ENCODE results near the gene CBFB. TPM values are rescaled to one million over a fixed set of nuclear protein-coding genes. Genes with fewer than 3 reads are reported as not detected.

Gene CBFB
- total and polyA plus RNA-seq, 9 of the 15 experiments (the other 6 are each of a cell fraction or from before 2014, with no cell fraction given) = 22.0 to 112 (median 66.5) TPM

DNA sequence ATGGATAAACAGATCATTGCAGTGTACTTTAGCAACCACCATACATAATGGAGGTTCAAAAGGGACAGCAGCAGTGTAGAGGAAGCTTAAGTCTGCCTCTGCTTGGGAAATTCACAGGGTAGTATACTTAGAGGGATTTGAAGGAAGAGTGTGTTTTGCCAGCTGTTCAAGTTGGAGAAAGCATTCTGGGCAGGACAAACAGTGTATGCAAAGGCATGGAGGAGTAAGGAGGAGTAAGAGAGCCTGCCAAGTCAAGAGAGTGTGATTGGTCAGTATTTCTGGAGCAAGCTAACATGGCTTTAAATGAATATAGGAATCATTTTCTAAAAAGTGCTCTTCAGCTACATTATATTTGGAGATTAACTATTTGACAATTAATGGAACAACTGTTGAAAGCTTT lies 57.9 kb downstream of the CBFB start (continued):
- TF ChIP-seq, protein P1, sequence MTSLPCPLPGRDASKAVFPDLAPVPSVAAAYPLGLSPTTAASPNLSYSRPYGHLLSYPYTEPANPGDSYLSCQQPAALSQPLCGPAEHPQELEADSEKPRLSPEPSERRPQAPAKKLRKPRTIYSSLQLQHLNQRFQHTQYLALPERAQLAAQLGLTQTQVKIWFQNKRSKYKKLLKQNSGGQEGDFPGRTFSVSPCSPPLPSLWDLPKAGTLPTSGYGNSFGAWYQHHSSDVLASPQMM (CRISPR knock-in tag; IDR thresholded peaks at IDR 0.05) = no peak
- no peak for TF ChIP-seq EP300 (IDR thresholded peaks at IDR 0.05; ENCODE audit: low read length)
- no peak for TF ChIP-seq HNRNPLL (IDR thresholded peaks at IDR 0.05; ENCODE audit: low read depth, low read length, poor library complexity, severe bottlenecking)
- TF ChIP-seq HDAC6 (IDR thresholded peaks at IDR 0.05; ENCODE audit: low read depth, low read length) = no peak
- no peak for TF ChIP-seq RBM15 (IDR thresholded peaks at IDR 0.05; ENCODE audit: insufficient read depth, low read length)
- no peak for TF ChIP-seq XRCC3 (IDR thresholded peaks at IDR 0.05)
- no peak for TF ChIP-seq OTX1 (CRISPR knock-in tag; IDR thresholded peaks at IDR 0.05)
- no peak for TF ChIP-seq SIX5 (IDR thresholded peaks at IDR 0.05; ENCODE audit: borderline replicate concordance in 1 of 2, insufficient read depth in 1 of 2, low read depth in 1 of 2, low read length in 2 of 2)
- TF ChIP-seq E2F3 (CRISPR knock-in tag; IDR thresholded peaks at IDR 0.05) = no peak
- TF ChIP-seq U2AF1 (optimal IDR thresholded peaks at IDR 0.05; ENCODE audit: low read depth, low read length) = no peak

GRCh38 chr16:67087291-67087690 lies 58.3 kb downstream of the CBFB start:
- H3K79me2 ChIP-seq (ENCODE audit: control insufficient read depth, insufficient read depth, low read length) = no peaks in the 10 kb centered on the region
- H3K9me3 ChIP-seq (replicated peaks; ENCODE audit: control insufficient read depth, insufficient read depth, low read depth, low read length) = no peaks in the 10 kb centered on the region
- peaks cover 20% of the 10 kb centered on the region; the same call in 2 of the 3 replicates for H3K36me3 ChIP-seq (ENCODE audit: control insufficient read depth, insufficient read depth, low read length)
- in situ Hi-C loops (cut with MboI) = no loop called here
- BruUV-seq (replicated peaks) = no TSS peak
- H3K27ac ChIP-seq (ENCODE audit: extremely low read depth, low read depth, low read length) = no peak overlapping the region
- TF ChIP-seq EWSR1 (IDR thresholded peaks at IDR 0.05; ENCODE audit: borderline replicate concordance, low read depth, partially characterized antibody) (no peak), ZNF121 (CRISPR knock-in tag; conservative IDR thresholded peaks at IDR 0.05) (peak; percentile 51), POLR3G (IDR thresholded peaks at IDR 0.05; ENCODE audit: extremely low read depth, insufficient read length, insufficient replicate concordance) (no peak), CHD2 (IDR thresholded peaks at IDR 0.05; ENCODE audit: low read depth, low read length) (no peak), ZNF133 (CRISPR knock-in tag; IDR thresholded peaks at IDR 0.05) (no peak), ZNF274 (IDR thresholded peaks at IDR 0.05; ENCODE audit: borderline replicate concordance, low read depth, low read length) (no peak), TBP (optimal IDR thresholded peaks at IDR 0.05; ENCODE audit: low read depth, low read length) (no peak)
- CTCF ChIA-PET (ENCODE audit: low intra/inter-chr PET ratio) = interaction anchor here (0.6 kb wide), 1 partner anchor 380 kb away, joined by 3 read pairs; no protein-coding TSS in a partner anchor
- intact Hi-C loops (cut with micrococcal nuclease) = no loop called here
- H2AFZ ChIP-seq (ENCODE audit: low read depth, low read length) = no peak overlapping the region
- no peaks in the 10 kb centered on the region for H3K27me3 ChIP-seq (ENCODE audit: control insufficient read depth in 2 of 2, insufficient read depth in 2 of 2, low read length in 2 of 2)
- peaks cover 0 to 3% of the 10 kb centered on the region in 2 experiments; a peak in 1 of 5 replicates for H3K4me1 ChIP-seq (replicated peaks in 1 of 2; ENCODE audit: control insufficient read depth in 2 of 2, insufficient read depth in 2 of 2, low read length in 2 of 2)
- ATAC-seq (no peak), DNase-seq (ENCODE audit: extremely low read depth in 1 of 4, low spot score in 3 of 4) (no peak), FAIRE-seq (no peak)
- no peaks in the 10 kb centered on the region for H3K9me1 ChIP-seq (ENCODE audit: control insufficient read depth, insufficient read depth, low read length)
- no peaks in the 10 kb centered on the region for H4K20me1 ChIP-seq (replicated peaks; ENCODE audit: control insufficient read depth, insufficient read depth, low read length)
- no peak overlapping the region for H3K4me3 ChIP-seq
- no peak overlapping the region for H3K9ac ChIP-seq (ENCODE audit: insufficient read depth in 1 of 2, low read depth in 2 of 2, low read length in 2 of 2)
- 90% methylated on average over 1 of the region's 1 CpG for WGBS (ENCODE audit: insufficient coverage, low coverage, missing lambda C conversion rate)
- no peak overlapping the region for H3K4me2 ChIP-seq (ENCODE audit: insufficient read depth, low read length)
- POLR2A ChIA-PET = interaction anchor here (0.6 to 1.1 kb wide), 3 partner anchors 9 to 46 kb away, joined by 3 to 5 read pairs (median 3); no protein-coding TSS in a partner anchor
